ENCODE results near the gene AEBP2.
"Not testable (repeated sequence)": the region's sequence is repeated elsewhere in the genome, so short reads cannot be mapped to it uniquely, and the experiment has no call there.

AEBP2 gene, protein sequence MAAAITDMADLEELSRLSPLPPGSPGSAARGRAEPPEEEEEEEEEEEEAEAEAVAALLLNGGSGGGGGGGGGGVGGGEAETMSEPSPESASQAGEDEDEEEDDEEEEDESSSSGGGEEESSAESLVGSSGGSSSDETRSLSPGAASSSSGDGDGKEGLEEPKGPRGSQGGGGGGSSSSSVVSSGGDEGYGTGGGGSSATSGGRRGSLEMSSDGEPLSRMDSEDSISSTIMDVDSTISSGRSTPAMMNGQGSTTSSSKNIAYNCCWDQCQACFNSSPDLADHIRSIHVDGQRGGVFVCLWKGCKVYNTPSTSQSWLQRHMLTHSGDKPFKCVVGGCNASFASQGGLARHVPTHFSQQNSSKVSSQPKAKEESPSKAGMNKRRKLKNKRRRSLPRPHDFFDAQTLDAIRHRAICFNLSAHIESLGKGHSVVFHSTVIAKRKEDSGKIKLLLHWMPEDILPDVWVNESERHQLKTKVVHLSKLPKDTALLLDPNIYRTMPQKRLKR

DNA sequence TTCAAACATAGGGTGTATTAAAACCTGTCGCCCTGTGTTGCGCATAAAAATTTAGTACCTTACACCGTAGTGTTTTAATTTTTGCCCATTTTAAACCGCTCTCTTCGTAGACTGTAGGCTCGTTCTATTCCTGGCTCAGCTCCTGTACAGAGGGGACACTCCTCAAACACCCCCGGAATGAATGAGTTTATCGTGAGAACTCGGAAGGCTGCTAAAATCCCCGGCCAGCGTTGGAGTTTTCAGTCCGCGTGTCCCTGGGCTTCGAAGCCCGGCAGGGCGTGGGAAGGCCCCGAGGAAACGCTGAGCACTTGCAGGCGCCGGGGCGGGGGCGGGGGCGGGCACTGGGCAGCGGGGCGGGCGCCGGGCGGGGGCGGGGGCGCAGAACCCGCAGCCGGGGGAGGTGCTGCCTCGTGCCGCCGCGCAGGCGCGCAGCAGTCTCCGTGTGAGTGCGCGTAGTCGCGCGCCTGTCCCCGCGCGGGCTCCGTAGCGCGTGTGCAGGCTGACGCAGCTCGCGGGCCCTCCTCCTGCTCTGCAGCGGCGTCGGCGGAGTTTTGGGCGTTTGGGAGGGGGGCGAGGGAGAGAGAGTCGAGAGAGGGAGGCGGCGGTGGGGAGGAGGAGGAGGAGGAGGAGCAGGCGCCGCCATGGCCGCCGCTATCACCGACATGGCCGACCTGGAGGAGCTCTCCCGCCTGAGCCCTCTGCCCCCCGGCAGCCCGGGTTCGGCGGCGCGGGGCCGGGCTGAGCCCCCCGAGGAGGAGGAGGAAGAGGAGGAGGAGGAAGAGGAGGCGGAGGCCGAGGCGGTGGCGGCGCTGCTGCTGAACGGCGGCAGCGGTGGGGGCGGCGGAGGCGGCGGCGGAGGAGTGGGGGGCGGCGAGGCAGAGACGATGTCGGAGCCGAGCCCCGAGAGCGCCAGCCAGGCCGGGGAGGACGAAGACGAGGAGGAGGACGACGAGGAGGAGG is at the start of gene AEBP2:
AEBP2 (plus strand) TSS at position 434 of the 960 bp plus-strand sequence; CDS start at position 642, 208 bp downstream.
- in situ Hi-C loops (cut with MboI; ENCODE audit: low sequenced_read_pairs): no loop called here

DNA sequence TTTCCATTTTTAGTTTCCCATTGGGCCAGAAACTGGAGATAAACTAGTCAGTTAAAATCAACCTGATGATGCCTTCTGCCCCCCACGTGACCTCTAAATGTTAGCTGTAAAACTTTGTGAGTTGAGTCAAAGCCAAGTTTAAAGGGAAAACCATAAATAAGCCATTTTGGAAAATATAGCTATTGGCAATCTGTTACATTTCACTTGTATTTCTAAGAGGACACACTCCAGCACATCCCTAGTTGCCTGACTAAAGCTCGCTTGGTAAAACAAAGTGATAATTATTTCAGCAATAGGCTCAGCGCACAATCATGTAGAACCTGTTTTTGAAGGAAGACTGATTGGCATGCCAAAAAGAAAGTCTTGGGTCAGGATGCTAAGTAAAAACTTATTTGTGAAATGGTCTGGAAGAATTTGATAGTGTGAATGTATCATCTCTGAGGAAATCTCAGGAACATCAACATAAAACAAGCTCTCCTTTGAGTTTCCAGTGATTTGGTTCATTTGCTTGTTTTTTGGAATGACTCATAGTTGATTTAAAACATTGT is 49.2 kb upstream of the AEBP2 start:
- in situ Hi-C loops (cut with MboI; ENCODE audit: low sequenced_read_pairs): no loop called here

DNA sequence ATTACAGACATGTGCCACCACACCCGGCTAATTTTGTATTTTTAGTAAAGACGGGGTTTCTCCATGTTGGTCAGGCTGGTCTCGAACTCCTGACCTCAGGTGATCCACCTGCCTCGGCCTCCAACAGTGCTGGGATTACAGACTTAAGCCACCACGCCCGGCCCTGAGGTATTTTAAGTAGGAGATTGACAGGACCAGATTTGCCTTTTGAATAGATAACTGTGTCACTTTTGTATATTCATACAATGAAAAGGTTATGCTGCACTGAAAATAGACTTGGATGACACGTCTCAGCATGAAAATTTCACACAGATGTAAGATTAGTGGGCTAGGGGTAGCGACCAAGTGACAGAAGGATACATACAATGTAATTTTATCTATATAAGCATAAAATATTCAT is 46.6 kb upstream of the AEBP2 start:
- in situ Hi-C loops (cut with MboI; ENCODE audit: low sequenced_read_pairs): not testable (repeated sequence)

DNA sequence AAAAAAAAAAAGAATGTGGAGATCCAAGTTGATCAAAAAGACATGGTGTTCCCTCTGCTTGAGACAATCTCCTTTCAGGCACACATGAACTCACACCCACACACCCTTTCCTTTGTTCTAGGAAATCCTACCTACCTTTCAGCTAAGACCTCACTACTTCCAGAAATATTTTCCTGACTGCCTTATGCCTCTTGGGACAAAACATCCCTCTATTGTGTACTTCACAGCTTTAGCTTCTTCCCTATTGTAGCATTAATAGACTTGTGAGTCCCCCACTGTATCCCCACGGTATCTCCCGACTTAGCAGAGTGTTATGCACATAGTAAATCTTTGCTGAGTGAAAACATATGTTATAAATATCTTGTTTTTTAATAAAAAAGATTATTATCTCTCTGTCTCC is 44.9 kb upstream of the AEBP2 start:
- in situ Hi-C loops (cut with MboI; ENCODE audit: low sequenced_read_pairs): no loop called here

DNA sequence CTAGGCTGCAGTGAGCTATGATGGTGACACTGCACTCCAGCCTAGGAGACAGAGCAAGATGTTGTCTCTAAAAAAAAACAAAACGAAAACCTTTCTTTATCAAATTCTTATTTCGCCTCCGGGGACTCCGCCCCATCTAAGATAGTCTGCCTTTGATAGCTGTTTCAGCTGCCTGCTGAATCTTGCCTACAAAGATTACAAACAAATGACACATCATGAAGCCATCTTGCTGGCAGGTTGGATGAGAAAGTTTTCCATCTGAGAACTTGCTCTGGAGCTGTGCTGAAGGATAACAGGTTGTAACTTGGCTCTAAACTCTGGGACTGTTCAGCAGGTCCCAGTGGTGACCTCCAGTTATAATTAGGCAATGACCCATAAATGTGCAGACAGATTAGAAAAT is 41.8 kb upstream of the AEBP2 start:
- in situ Hi-C loops (cut with MboI; ENCODE audit: low sequenced_read_pairs): no loop called here

DNA sequence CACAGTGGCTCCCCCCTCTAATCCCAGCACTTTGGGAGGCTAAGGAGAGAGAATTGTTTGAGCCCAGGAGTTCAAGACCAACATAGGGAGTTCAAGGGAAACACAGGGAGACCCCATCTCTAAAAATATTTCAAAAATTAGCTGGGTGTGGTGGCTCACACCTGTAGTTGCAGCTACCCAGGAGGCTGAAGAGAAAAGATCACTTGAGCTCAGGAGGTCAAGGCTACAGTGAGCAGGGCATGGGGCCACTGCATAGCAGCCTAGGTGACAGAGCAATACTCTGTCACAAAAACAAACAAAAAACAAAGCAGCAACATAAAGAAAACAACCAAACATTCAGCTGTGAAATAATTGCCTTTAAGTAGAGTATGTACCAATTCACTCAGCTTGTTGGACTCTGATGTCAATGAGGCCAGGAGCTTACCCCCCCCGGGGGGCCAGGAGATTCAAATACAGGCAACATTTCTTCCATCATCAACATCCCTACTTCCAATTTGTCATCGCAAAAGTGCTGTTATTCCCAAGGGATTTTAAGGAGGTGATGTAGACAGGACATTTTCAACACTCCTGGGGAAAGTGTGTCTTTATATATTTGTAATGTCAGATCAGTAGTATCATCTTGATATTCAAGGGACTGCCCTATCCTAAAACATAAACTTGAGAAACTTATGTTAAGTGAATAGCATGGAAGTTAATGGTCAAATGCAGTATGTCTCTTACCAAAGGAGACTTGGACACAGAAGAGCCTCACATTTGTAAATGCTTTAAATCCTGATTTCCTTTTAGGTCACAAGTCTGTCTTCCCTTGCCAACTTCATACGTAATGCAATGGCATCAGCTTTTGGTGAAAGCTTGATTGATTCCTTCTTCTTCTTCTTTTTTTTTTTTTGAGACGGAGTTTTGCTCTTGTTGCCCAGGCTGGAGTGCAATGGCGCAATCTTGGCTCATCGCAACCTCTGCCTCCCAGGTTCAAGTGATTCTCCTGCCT is 40.6 kb upstream of the AEBP2 start:
- in situ Hi-C loops (cut with MboI; ENCODE audit: low sequenced_read_pairs): no loop called here

DNA sequence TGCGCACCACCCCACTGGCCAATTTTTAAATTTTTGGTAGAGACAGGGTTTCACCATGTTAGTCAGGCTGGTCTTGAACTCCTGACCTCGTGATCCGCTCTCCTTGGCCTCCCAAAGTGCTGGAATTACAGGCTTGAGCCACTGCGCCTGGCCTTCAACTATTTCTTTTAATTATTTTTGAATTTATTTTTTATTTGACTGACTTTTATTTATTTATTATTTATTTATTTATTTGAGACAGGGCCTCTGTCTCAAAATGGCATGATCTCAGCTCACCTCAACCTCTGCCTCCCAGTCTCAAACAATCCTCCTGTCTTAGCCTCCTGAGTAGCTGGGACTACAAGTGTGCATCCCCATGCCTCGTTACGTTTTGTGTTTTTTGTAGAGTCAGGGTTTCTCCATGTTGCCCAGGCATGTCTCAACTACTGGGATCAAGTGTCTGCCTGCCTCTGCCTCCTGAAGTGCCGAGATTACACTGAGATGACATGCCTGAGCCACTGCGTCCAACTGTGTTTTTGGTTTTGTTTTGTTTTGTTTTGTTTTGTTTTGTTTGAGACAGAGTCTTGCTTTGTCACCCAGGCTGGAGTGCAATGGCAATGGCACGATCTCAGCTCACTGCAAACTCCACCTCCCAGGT is 38.5 kb upstream of the AEBP2 start:
- in situ Hi-C loops (cut with MboI; ENCODE audit: low sequenced_read_pairs): not testable (repeated sequence)

DNA sequence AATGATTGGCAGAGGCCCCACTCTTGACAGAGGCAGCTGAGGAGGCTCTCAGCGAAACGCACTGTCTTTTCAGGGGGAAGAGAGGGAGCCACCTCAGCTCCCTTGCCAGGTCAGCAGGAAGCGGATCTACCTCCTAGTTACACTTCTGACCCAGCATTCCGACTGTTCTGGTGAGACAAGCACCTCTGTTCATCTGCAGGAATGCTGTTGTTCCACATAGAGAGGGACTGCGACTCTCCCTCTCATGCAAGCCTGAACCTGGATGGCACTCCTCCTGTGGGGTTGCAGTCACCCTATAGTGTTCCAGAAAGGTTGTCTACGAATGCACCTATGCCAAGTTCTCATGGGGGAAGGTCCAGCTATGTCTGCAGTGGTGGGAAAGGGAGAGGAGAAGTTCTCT is 37.1 kb upstream of the AEBP2 start:
- in situ Hi-C loops (cut with MboI; ENCODE audit: low sequenced_read_pairs): no loop called here

DNA sequence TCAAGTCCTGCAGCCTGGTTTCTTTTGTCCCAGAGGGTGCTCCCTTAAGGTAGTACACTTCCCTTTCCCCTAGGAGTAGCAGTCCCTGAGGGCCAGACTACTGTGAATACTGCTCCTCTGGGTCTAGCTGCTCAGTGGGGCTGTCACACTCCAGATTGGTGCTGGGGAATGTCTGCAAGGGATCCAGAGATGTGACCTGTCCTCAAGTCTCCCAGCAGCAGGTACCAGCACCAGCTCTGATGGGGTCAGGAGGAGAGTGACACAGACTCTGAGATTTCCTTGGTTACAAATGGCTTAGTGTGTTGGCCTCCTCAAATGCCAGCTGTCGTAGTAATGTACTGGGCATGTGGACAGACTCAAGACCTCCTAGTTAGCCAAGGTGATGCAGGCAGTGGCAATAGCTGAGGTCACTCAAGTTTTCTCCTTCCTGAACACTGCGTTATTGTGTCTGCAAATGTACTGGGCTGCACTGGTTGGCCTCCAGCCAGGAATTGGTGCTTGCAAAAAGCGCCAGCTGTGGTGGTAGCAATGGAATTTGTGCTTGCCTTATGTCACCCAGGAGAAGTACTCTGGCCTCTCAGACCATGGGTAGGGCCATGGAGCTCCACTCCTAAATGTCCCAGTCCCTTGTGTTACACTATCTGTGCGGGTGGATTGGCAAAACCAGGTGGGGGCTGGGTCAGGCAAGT is 36.4 kb upstream of the AEBP2 start:
- in situ Hi-C loops (cut with MboI; ENCODE audit: low sequenced_read_pairs): no loop called here

DNA sequence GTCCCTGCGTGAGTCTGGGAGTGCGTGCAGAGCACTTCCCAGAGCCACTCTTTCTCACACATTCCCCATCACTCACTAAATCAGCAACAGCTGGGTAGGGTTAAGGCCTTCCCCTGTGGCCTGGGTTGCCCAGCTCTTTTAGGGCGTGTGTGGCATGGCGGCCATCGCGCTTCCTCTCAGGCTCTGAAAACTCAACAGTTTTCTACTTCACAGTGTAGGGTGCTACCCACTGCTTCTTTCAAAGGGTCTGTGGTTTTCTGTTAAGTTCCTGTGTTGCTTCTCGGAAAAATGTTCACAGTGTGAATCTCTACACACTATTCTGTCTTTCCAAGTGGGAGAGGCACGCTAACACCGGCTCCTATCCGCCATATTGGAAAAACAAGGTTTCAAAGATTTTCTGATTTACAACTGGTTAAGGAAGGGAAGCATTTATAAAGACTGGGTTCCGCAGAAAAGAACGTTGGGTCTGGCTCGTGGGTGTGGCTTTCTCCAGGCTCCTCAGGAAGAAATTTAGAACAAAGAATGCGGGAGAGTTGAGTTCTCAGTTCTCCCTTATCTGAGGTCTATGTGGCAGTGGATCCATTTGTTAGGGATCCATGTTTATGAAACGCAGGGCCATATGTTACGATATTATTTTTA is 34.9 kb upstream of the AEBP2 start:
- in situ Hi-C loops (cut with MboI; ENCODE audit: low sequenced_read_pairs): no loop called here

DNA sequence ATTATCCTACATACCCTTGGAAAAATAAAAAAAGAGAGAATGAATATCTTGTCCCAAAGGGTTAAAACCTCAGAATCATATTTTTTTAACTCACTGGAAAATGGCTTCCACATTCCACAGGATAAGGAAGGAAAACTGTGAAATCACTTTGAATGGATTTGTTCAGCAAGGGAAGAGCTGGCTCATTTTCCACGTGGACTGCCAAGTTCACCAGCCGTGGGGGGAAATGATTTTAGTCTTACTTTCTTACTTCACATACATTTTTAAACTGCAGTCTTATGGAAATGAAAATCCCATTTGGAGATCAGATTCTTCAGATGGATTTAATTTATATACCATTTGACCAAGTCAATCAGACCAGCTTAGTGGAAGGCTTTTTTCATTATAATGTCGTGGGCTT is 29.9 kb upstream of the AEBP2 start:
- in situ Hi-C loops (cut with MboI; ENCODE audit: low sequenced_read_pairs): no loop called here

DNA sequence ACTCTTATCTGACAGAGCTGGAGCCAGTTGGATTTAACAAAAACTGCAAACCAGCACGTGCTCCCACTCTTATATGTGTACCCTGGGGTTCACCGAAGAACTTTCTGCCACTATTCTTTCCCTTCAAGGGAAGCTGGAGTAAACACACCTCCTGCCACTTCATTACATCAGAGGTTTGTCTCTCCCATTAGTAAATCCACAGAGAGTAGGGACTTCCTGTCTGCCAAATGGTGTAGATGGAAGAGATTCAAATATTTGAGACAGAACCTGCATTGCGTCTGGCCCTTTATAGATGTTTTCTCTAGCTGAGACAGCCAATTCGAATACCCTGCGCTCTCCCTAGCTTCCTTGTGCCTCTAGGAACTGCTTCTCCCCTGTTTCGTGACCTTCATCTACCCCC is 29.1 kb upstream of the AEBP2 start:
- in situ Hi-C loops (cut with MboI; ENCODE audit: low sequenced_read_pairs): no loop called here

DNA sequence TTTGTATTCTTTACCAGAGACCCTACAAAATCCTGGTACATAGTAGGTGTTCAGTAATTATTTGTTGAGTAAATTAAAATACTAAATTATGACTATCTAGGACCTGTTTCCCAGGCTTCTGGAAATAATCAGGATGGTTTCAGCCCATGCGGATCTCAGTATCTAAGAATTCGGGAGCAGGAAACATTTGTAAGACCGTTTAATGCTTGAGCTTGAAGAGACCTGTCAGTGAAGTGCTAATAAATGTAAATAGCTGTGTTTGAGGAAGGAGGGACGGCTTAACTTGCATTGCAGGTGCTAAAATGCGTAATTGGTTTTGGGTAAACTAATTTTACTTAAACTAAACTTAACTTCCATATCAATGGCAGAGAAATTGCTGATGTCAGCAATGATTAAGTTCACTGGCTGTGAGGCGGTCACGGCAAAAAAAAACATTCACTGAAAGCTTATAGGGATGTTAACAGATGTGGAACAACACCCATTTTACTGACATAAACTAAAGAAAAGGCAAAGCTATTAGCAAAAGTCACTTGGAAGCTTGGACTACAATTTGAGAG is 28.6 kb upstream of the AEBP2 start:
- in situ Hi-C loops (cut with MboI; ENCODE audit: low sequenced_read_pairs): no loop called here

DNA sequence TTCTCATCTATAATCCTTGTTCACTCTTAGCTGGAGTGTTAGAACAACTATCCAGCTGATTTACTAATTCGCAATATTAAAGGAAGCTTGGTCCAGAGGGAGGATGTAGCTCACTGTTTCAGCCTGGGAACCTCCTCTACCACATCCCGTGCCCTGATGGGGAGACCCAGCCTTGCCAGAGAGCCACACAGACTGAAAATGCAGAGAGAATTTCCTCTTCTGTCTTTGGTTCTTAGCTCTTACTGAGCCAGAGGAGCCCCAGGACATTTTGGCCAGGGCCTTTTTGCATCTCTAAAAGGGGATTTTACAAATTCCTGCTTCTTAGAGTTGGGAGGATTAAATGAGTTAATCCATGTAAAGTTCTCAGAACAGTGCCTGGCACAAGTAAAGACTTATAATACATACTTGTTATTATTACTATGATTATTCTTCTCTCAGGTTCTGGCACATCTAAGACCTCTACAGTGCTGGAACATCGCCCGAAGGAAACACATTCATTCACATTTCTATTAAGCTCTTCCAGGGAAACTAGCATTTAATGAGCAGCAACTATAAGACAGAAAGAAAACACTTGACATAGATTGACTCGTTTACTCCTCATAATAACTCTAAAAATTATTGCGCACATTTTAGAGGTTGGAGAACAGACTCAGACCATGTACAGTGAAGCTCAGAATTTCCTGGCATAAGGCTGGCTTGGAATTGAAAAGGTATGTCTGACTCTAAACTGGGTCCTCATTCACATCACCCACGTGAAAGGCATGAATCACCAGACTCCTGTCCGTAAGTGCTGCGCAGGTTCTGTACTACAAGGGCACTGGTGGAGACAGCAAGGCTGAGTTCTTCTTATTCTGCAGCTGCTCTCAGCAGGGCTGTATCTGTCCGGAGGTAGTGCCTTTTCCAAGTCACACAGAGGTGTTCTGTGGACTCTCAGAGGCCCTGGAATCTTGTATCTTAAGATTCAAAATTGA is 27.8 kb upstream of the AEBP2 start:
- in situ Hi-C loops (cut with MboI; ENCODE audit: low sequenced_read_pairs): no loop called here

DNA sequence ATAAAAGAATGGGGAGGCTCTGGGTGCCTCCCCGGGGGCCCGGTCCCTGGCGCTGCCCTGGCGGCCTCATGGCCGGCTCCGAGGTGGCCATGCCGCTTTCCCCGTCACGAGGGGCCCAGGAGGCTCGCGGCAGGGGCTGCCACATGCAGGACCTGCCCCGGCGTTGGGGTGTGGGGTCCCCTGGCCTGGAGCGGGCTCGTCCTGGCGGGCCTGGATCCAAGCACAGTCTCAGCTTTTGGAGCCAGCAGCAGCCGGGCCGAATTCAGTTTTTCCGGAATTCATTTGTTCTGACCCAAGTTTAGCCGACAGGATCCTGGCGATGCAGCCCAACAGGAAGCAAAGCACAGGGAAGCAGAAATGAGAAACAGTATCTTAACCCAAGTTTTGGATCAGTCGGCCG is 26.4 kb upstream of the AEBP2 start:
- in situ Hi-C loops (cut with MboI; ENCODE audit: low sequenced_read_pairs): no loop called here

DNA sequence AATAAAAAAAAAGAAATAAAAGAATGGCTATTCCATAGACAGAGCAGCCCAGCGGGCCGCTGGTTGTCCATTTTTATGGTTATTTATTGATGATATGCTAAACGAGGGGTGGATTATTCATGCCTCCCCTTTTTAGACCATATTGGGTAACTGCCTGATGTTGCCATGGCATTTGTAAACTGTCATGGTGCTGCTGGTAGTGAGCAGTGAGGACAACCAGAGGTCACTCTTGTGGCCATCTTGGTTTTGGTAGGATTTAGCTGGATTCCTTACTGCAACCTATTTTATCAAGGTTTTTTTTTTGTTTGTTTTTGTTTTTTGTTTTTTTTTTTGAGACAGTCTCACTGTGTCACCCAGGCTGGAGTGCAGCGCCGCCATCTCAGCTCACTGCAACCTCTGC is 25.7 kb upstream of the AEBP2 start:
- in situ Hi-C loops (cut with MboI; ENCODE audit: low sequenced_read_pairs): not testable (repeated sequence)

DNA sequence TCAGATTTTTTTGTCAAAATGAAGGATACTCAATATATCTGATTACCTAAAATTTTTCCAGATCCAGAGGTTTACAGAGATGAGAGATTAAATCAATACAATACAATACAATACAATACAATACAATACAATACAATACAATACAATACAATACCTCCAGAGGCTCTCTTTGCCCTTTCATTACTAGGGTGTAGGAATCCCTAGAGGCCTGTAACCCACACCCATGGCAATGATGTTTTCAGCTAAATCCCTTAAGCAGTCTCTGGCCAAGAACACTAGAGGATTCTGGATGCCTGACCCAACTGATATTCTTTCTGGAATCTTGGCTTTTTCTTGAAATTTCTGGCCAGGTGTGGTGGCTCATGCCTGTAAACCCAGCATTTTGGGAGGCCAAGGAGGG is 23.7 kb upstream of the AEBP2 start:
- in situ Hi-C loops (cut with MboI; ENCODE audit: low sequenced_read_pairs): no loop called here

Data from HL-60/S4 treated with phorbol 12-myristate 13-acetate at 8.2 ng/mL for 4 days and 3 days (cell line).